K562 (cell line): ENCODE data around the gene MYADML2. TPM values are rescaled to one million over a fixed set of nuclear protein-coding genes. Genes with fewer than 3 reads are reported as not detected.

ENCODE experiments used
- E2F3 ChIP-seq: fragments of 250-450 bp; sonication (Bioruptor Pico); IDR thresholded peaks from 2 replicates; pipeline ENCODE4 v1.4.0; 2020; ENCODE audit warnings: mild to moderate bottlenecking
- EGR1 ChIP-seq: fragments of 450-650 bp; conservative IDR thresholded peaks from 2 replicates; pipeline ENCODE4 v1.6.1; 2017; ENCODE audit warnings: mild to moderate bottlenecking
- GTF2B ChIP-seq: IDR thresholded peaks from 2 replicates; pipeline ENCODE4 v1.6.1; 2011; ENCODE audit not compliant: insufficient read length; ENCODE audit errors: extremely low read depth
- MXD1 ChIP-seq: fragments of 250-450 bp; sonication (Bioruptor Pico); IDR thresholded peaks from 2 replicates; pipeline ENCODE4 v1.8.0; 2021; ENCODE audit warnings: borderline replicate concordance, mild to moderate bottlenecking, moderate library complexity; ENCODE audit not compliant: poor library complexity, severe bottlenecking
- SIN3A ChIP-seq, 2 experiments: fragments of 150-350 bp in 1 of 2; IDR thresholded peaks; 2 replicates each; pipeline ENCODE4 v1.6.1; 2011 to 2016; ENCODE audit warnings: borderline replicate concordance in 2 of 2, low read depth in 2 of 2, low read length in 2 of 2, mild to moderate bottlenecking in 2 of 2, moderate library complexity in 2 of 2; ENCODE audit not compliant: control insufficient read depth in 1 of 2
- SMAD4 ChIP-seq: fragments of 250-450 bp; sonication (Bioruptor Pico); conservative IDR thresholded peaks from 2 replicates; pipeline ENCODE4 v1.8.0; 2021; ENCODE audit warnings: inconsistent platforms, mild to moderate bottlenecking, moderate library complexity
- SP1 ChIP-seq: sonication (generic); formaldehyde crosslinking; IDR thresholded peaks from 2 replicates; pipeline ENCODE4 v1.8.1; 2022; ENCODE audit warnings: mild to moderate bottlenecking, missing genetic modification reagents
- TCF7L2 ChIP-seq: fragments of 150-350 bp; IDR thresholded peaks from 2 replicates; pipeline ENCODE4 v1.6.1; 2016; ENCODE audit warnings: low read depth, mild to moderate bottlenecking, low read length, moderate library complexity
- THRB ChIP-seq: fragments of 450-650 bp; formaldehyde crosslinking; conservative IDR thresholded peaks from 2 replicates; pipeline ENCODE4 v1.4.0; 2022; ENCODE audit warnings: mild to moderate bottlenecking, missing genetic modification characterization
- ZNF407 ChIP-seq: fragments of 450-650 bp; IDR thresholded peaks from 2 replicates; pipeline ENCODE4 v1.6.1; 2016; ENCODE audit warnings: low read depth
- polyA plus RNA-seq, 8 experiments: library from polyadenylated mRNA; depleted of rRNA in 4 of 8; stranded (reverse) in 5 of 8; unstranded in 3 of 8; fragments of >200 nt; fragmentation: Nextera tagmentation in 2 of 8; fragmentation: Illumina TruSeq in 1 of 8; extraction: Ambion mirVana in 2 of 8; extraction: Trizol in 1 of 8; gene quantifications; 2 replicates each; pipeline versions ENCODE4 v1.2.1 to v1.2.3, GENCODE V29; 2011 to 2014; ENCODE audit warnings: inconsistent platforms in 1 of 8, missing spikeins in 1 of 8
- total RNA-seq, 7 experiments: library from RNA; depleted of rRNA in 6 of 7; stranded (reverse); fragments of >200 nt in 6 of 7; fragmentation: Illumina TruSeq in 2 of 7; extraction: Trizol in 2 of 7; gene quantifications; 2 replicates each; pipeline versions ENCODE4 v1.2.1 to v1.2.3, GENCODE V29; 2011 to 2021; ENCODE audit warnings: low replicate concordance in 1 of 7
- TF ChIP-seq, protein P1 (sequence below), 2 experiments: fragments of 450-650 bp; IDR thresholded peaks; 2 replicates each; pipeline ENCODE4 v1.6.1; 2016
- TF ChIP-seq, protein P2 (sequence below): sonication (generic); formaldehyde crosslinking; IDR thresholded peaks from 2 replicates; pipeline ENCODE4 v1.9.0; 2022; ENCODE audit warnings: mild to moderate bottlenecking, missing genetic modification reagents

The MYADML2 gene
- total and polyA plus RNA-seq, 9 of the 15 experiments (the other 6 are each of a cell fraction or from before 2014, with no cell fraction given), result not detected

DNA sequence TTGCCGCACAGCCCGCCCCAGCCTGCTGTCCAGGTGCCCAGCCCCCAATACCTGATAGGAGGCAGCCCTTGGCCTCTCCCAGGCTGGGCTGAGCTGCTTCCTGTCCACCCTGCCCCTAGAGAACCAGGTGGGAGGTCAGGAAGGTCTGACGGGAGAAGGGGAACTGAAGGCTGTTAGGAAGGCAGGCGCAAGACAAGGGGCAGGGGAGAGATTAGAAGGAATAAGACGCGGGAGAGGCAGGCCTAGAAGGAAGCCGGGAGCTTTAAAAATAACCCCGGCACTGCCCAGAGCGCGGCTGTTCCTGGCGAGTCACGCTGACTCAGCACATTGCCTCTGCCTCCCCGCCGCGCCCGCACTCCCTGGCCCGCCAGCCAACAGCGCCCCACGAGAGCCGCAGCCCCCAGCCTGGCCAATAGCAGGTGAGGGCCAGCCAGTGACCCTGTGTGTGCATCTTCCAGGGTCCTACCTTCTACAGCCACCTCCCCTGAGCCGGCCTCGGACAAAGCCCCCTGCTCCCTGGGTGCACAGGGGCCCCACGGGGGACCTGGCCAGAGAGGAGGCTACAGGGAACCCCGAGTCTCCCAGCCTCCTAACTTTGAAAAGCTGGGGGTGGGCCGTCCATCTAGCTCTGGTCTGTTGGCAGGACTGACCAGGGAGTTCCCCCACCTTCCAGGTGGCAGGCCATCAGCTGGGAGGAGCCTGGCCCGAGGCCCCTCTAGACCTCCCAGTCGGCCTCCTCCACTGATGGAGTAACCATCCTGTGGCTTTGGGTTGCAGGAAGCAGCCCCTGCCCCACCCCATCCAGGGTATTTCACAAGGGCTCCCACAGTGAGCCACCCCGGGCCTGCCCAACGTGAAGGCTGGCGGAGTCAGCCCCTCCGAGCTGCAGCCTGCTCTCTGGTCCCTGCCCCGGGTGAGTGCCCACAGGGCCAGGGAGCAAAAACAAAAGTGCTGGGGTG, 23.5 kb downstream of the MYADML2 start (continued):
- TF ChIP-seq ZNF407 (no peak), SP1 (peak; percentile 26; the same call in 1 of the 2 replicates), E2F3 (CRISPR knock-in tag) (no peak), EGR1 (peak; percentile 6; the same call in 1 of the 2 replicates), GTF2B (no peak), TCF7L2 (no peak), THRB (CRISPR knock-in tag) (no peak), SIN3A (IDR thresholded peaks at IDR 0.05; ENCODE audit: borderline replicate concordance in 2 of 2, control insufficient read depth in 1 of 2, low read depth in 2 of 2, low read length in 2 of 2) (peak in 1 of 2 experiments; percentile 65; a peak in 1 of 4 replicates), MXD1 (CRISPR knock-in tag) (no peak), SMAD4 (peak; percentile 87)
- TF ChIP-seq, protein P1, sequence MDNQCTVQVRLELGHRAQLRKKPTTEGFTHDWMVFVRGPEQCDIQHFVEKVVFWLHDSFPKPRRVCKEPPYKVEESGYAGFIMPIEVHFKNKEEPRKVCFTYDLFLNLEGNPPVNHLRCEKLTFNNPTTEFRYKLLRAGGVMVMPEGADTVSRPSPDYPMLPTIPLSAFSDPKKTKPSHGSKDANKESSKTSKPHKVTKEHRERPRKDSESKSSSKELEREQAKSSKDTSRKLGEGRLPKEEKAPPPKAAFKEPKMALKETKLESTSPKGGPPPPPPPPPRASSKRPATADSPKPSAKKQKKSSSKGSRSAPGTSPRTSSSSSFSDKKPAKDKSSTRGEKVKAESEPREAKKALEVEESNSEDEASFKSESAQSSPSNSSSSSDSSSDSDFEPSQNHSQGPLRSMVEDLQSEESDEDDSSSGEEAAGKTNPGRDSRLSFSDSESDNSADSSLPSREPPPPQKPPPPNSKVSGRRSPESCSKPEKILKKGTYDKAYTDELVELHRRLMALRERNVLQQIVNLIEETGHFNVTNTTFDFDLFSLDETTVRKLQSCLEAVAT (IDR thresholded peaks at IDR 0.05), result no peak
- TF ChIP-seq, protein P2, sequence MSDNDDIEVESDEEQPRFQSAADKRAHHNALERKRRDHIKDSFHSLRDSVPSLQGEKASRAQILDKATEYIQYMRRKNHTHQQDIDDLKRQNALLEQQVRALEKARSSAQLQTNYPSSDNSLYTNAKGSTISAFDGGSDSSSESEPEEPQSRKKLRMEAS, result peak; percentile 34; the same call in 1 of the 2 replicates
